ENCODE results near the gene BRAT1. TPM values are rescaled to one million over a fixed set of nuclear protein-coding genes. Genes with fewer than 3 reads are reported as not detected.

Gene BRAT1
- total RNA-seq, 1 experiment from 2014 or later, result 50.0 TPM

GRCh38 chr7:2555121-2556052, at the start of gene BRAT1 (continued):
- TF ChIP-seq USF2 (CRISPR knock-in tag; IDR thresholded peaks at IDR 0.05), result no peak

GRCh38 chr7:2604608-2605174, 49.4 kb upstream of the BRAT1 start:
- TF ChIP-seq CREB1 (CRISPR knock-in tag; IDR thresholded peaks at IDR 0.05), result no peak
- TF ChIP-seq RORB (CRISPR knock-in tag; IDR thresholded peaks at IDR 0.05), result no peak
- no peak for TF ChIP-seq SMAD3 (CRISPR knock-in tag; IDR thresholded peaks at IDR 0.05; ENCODE audit: borderline replicate concordance)
- no peak for TF ChIP-seq IRF1 (CRISPR knock-in tag; IDR thresholded peaks at IDR 0.05)
- TF ChIP-seq RELA (CRISPR knock-in tag; IDR thresholded peaks at IDR 0.05; ENCODE audit: borderline replicate concordance), result no peak
- TF ChIP-seq MLX (CRISPR knock-in tag; IDR thresholded peaks at IDR 0.05), result no peak
- no peak for TF ChIP-seq ZNF263 (CRISPR knock-in tag; IDR thresholded peaks at IDR 0.05; ENCODE audit: low read depth)
- TF ChIP-seq MXD4 (CRISPR knock-in tag; IDR thresholded peaks at IDR 0.05; ENCODE audit: borderline replicate concordance), result no peak
- no peak for TF ChIP-seq GTF2I (CRISPR knock-in tag; conservative IDR thresholded peaks at IDR 0.05)
- TF ChIP-seq SMAD4 (CRISPR knock-in tag; IDR thresholded peaks at IDR 0.05), result no peak
- TF ChIP-seq PRDM15 (CRISPR knock-in tag; IDR thresholded peaks at IDR 0.05), result no peak
- TF ChIP-seq, protein P1, sequence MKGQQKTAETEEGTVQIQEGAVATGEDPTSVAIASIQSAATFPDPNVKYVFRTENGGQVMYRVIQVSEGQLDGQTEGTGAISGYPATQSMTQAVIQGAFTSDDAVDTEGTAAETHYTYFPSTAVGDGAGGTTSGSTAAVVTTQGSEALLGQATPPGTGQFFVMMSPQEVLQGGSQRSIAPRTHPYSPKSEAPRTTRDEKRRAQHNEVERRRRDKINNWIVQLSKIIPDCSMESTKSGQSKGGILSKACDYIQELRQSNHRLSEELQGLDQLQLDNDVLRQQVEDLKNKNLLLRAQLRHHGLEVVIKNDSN (CRISPR knock-in tag; IDR thresholded peaks at IDR 0.05), result no peak
- no peak for TF ChIP-seq ZBTB21 (CRISPR knock-in tag; IDR thresholded peaks at IDR 0.05; ENCODE audit: borderline replicate concordance)
- TF ChIP-seq ATF6 (CRISPR knock-in tag; IDR thresholded peaks at IDR 0.05), result no peak
- no peak for TF ChIP-seq E2F1 (CRISPR knock-in tag; IDR thresholded peaks at IDR 0.05)
- TF ChIP-seq FOXP4 (CRISPR knock-in tag; IDR thresholded peaks at IDR 0.05), result no peak
- TF ChIP-seq, protein P2, sequence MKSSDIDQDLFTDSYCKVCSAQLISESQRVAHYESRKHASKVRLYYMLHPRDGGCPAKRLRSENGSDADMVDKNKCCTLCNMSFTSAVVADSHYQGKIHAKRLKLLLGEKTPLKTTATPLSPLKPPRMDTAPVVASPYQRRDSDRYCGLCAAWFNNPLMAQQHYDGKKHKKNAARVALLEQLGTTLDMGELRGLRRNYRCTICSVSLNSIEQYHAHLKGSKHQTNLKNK (CRISPR knock-in tag; IDR thresholded peaks at IDR 0.05), result no peak
- no peak for TF ChIP-seq NFYB (CRISPR knock-in tag; conservative IDR thresholded peaks at IDR 0.05; ENCODE audit: low read depth)
- no peak for TF ChIP-seq SP1 (CRISPR knock-in tag; conservative IDR thresholded peaks at IDR 0.05)
- H3K9me3 Mint-ChIP-seq, result no peaks in the 10 kb centered on the region
- no peak overlapping the region for H3K27ac Mint-ChIP-seq
- no peaks in the 10 kb centered on the region for H3K36me3 Mint-ChIP-seq
- no peaks in the 10 kb centered on the region for H3K27me3 Mint-ChIP-seq (ENCODE audit: low read depth)
- ATAC-seq (no peak), DNase-seq (ENCODE audit: low spot score) (no peak)
- H3K4me3 Mint-ChIP-seq, result no peak overlapping the region
- POLR2A ChIA-PET, result no interaction called here
- CTCF ChIA-PET, result interaction anchor here (0.5 to 3.5 kb wide), 10 partner anchors 12 to 353 kb away, joined by 3 to 13 read pairs (median 4); no protein-coding TSS in a partner anchor
- H3K4me1 Mint-ChIP-seq, result peaks cover 6% of the 10 kb centered on the region

Measured in WTC11 (cell line).